Kidney (tissue), 14 donors: Measurements from ENCODE around the gene APBB1. TPM values are rescaled to one million over a fixed set of nuclear protein-coding genes. Genes with fewer than 3 reads are reported as not detected.

Experiments
- DNase-seq, 5 donors: peaks; one replicate each; pipeline ENCODE4 v3.0.0-alpha.2; 2013 to 2020
- FAIRE-seq: peaks from 2 replicates; lab custom pipeline; 2012; peaks lifted over from hg19 to GRCh38; lab: Jason Lieb, UNC
- H3K27ac ChIP-seq, 2 donors: one replicate each; pipeline ENCODE4 v1.7.0; 2013; ENCODE audit warnings: low read depth in 2 of 2, low read length in 2 of 2, inconsistent platforms in 1 of 2
- H3K27me3 ChIP-seq: one replicate; pipeline ENCODE4 v1.7.1; 2013; ENCODE audit warnings: low read length, inconsistent platforms; ENCODE audit not compliant: control insufficient read depth, insufficient read depth
- H3K36me3 ChIP-seq, 3 donors: one replicate each; pipeline versions ENCODE4 v1.7.0 to v1.7.1; 2013; ENCODE audit warnings: low read length in 3 of 3, control low read depth in 1 of 3, inconsistent platforms in 1 of 3; ENCODE audit not compliant: insufficient read depth in 3 of 3, control insufficient read depth in 2 of 3
- H3K4me1 ChIP-seq, 3 donors: one replicate each; pipeline versions ENCODE4 v1.7.0 to v1.7.1; 2013; ENCODE audit warnings: low read length in 3 of 3, inconsistent platforms in 1 of 3, low read depth in 1 of 3; ENCODE audit not compliant: control insufficient read depth in 2 of 3, insufficient read depth in 2 of 3
- H3K4me3 ChIP-seq, 3 donors: one replicate each; pipeline versions ENCODE4 v1.7.0 to v1.8.1; 2013; ENCODE audit warnings: low read length in 3 of 3, control low read depth in 1 of 3, inconsistent platforms in 1 of 3
- H3K9ac ChIP-seq, 3 donors: one replicate each; pipeline versions ENCODE4 v1.7.0 to v1.7.1; 2013; ENCODE audit warnings: low read length in 3 of 3, control low read depth in 1 of 3, inconsistent platforms in 1 of 3
- H3K9me3 ChIP-seq, 3 donors: one replicate each; pipeline versions ENCODE4 v1.7.0 to v1.7.1; 2013; ENCODE audit warnings: low read length in 3 of 3, control low read depth in 1 of 3, inconsistent platforms in 1 of 3; ENCODE audit not compliant: control insufficient read depth in 2 of 3, insufficient read depth in 1 of 3
- intact Hi-C: fragments of 100-400 bp; cut with DNase I; formaldehyde crosslinking; loops from one replicate; pipeline ENCODE4 v1.11.1; 2022
- polyA plus RNA-seq: library from polyadenylated mRNA; stranded (reverse); fragments of 350-450 nt; fragmentation: Illumina TruSeq; extraction: RNeasy Lipid Tissue Mini Kit (QIAGEN cat#74804); gene quantifications from one replicate; pipeline ENCODE4 v1.2.3, GENCODE V29; 2014; ENCODE audit warnings: low read depth, low replicate concordance; ENCODE audit not compliant: insufficient read depth
- total RNA-seq: library from RNA; stranded (reverse); fragmentation: NEBNext Ultra II Directional; extraction: Animal tissue kit (Norgen Biotek cat#: 25700); gene quantifications from one replicate; pipeline ENCODE4 v1.2.1, GENCODE V29; 2021
- TF ChIP-seq, protein P1 (sequence below): IDR thresholded peaks from 3 replicates; pipeline ENCODE4 v1.5.1; 2012; ENCODE audit warnings: mild to moderate bottlenecking, moderate library complexity, borderline replicate concordance; ENCODE audit not compliant: insufficient read depth; ENCODE audit errors: extremely low read depth
- donor health status: control.
- donor health status: control.
- donor health status: control.
- donor health status: control.
- donor health status: control.
- donor health status: DM: yes; HTN: yes; CAD: no.
- donor health status: Normal renal cell carcinoma (clear cell type).

The APBB1 gene
- total and polyA plus RNA-seq, 2 donors from 2014 or later, result 43.7 to 67.2 TPM

DNA sequence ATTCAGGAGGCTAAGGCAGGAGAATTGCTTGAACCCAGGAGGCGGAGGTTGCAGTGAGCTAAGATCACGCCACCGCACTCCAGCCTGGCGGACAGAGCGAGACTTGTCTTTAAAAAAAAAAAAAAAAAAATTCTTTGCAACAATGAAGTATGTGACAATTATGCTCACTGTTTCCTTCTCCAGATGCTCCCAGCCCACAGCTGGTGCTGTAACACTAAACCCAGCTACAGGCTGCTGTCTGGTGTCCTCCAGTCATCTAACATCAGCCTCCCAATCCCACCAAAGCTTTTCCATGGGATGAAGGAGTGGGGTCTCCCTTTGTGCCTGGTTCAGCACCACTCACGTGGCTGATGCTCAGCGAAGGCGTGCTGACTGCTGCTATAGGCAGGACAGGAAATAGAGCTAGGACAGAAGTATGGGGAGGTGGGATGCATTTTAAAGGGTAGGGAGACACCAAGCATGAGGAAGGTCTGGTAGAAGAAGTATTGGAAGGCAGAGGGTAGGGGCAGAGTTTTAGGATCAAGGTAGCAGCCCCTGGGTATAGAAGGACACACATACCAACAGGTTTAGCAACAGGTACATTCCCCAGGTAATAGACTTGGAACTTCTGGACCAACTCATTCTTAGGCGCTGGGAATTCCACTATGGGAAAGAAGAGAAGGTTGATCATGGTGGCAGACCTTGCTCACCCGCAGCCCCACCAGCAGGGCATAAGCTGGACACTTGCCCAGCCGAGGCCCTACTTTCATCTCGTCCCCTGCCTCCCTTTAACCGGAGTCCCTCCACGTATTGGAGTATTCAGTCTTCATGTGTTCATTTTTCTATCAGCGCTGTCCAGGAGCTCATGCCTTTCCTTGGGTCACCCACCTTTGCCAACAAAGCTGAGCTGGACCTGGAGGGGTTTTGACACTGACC is 18.2 kb downstream of the APBB1 start:
- peaks cover 0 to 10% (median 0%) of the 10 kb centered on the region in 3 donors for H3K4me1 ChIP-seq
- FAIRE-seq, result no peak
- H3K36me3 ChIP-seq, result peaks cover 2 to 15% (median 2%) of the 10 kb centered on the region in 3 donors
- no peak for DNase-seq
- H3K27ac ChIP-seq, result no peak overlapping the region
- TF ChIP-seq, protein P1, sequence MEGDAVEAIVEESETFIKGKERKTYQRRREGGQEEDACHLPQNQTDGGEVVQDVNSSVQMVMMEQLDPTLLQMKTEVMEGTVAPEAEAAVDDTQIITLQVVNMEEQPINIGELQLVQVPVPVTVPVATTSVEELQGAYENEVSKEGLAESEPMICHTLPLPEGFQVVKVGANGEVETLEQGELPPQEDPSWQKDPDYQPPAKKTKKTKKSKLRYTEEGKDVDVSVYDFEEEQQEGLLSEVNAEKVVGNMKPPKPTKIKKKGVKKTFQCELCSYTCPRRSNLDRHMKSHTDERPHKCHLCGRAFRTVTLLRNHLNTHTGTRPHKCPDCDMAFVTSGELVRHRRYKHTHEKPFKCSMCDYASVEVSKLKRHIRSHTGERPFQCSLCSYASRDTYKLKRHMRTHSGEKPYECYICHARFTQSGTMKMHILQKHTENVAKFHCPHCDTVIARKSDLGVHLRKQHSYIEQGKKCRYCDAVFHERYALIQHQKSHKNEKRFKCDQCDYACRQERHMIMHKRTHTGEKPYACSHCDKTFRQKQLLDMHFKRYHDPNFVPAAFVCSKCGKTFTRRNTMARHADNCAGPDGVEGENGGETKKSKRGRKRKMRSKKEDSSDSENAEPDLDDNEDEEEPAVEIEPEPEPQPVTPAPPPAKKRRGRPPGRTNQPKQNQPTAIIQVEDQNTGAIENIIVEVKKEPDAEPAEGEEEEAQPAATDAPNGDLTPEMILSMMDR, result no peak
- no peak overlapping the region for H3K9ac ChIP-seq
- intact Hi-C loops, result no loop called here
- H3K27me3 ChIP-seq, result no peaks in the 10 kb centered on the region
- no peak overlapping the region for H3K4me3 ChIP-seq
- H3K9me3 ChIP-seq, result no peaks in the 10 kb centered on the region

DNA sequence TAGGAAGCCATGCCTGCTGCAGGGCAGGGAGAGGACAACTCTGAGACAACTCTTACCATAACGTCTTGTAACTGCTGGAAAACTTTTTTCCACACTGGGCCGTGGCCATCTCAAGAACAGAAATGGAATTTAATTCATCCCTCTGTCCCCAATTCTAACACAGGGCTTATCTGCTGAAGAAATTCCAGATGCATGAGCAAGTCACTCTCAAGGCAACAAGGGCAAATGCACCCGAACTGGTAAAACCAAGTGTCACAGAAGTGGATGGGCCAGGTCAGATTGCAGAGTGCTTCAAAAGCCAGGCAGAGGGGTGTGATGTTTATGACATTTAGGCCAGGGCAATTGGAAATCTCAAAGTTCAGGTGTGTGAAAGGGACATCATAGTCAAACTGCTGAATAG is 21.3 kb downstream of the APBB1 start:
- intact Hi-C loops, result no loop called here
- FAIRE-seq, result no peak

DNA sequence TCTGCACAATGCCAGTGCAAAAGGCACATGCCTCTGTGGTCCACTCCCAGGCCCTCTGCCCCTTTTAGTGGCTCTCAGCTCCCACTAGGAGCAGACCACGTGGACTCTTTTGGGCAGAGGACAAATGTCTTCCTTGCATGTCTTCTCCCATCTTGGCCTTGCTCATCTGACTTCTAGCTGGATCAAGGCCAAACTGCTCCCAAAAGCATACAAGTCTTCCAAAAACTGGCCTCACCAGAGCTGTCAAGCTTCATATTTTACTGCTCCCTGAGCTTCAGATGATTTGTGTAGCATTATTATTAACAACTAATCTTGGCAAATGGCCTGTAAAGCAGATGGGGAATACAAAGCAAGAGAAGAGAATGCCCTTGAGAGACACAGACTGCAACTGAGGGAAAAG is 21.7 kb downstream of the APBB1 start:
- H3K27ac ChIP-seq, result no peak overlapping the region
- FAIRE-seq (no peak), DNase-seq (peak in 2 of 5 donors; percentile 46 to 68)
- no peaks in the 10 kb centered on the region for H3K9me3 ChIP-seq
- H3K4me1 ChIP-seq, result no peaks in the 10 kb centered on the region
- no peaks in the 10 kb centered on the region for H3K27me3 ChIP-seq
- H3K9ac ChIP-seq, result no peak overlapping the region
- no peak overlapping the region for H3K4me3 ChIP-seq
- TF ChIP-seq, protein P1, result no peak
- peaks cover 2 to 9% (median 2%) of the 10 kb centered on the region in 3 donors for H3K36me3 ChIP-seq
- intact Hi-C loops, result no loop called here

More for the DNA sequence above, 21.3 kb downstream of the APBB1 start:
- Histone ChIP-seq H3K27me3 (no peaks in the 10 kb centered on the region), H3K4me1 (no peaks in the 10 kb centered on the region), H3K9ac (no peak overlapping the region), H3K36me3 (peaks cover 2 to 9% (median 2%) of the 10 kb centered on the region in 3 donors), H3K4me3 (no peak overlapping the region), H3K27ac (no peak overlapping the region), H3K9me3 (no peaks in the 10 kb centered on the region)
- TF ChIP-seq, protein P1, result no peak
- DNase-seq, result no peak
